ENCODE data around the gene MEN1. TPM values are rescaled to one million over a fixed set of nuclear protein-coding genes. Genes with fewer than 3 reads are reported as not detected.

MEN1 gene
- total and polyA plus RNA-seq, 2 of the 13 experiments (the other 11 are each of a cell fraction or from before 2014, with no cell fraction given): 20.5 to 27.3 TPM

DNA sequence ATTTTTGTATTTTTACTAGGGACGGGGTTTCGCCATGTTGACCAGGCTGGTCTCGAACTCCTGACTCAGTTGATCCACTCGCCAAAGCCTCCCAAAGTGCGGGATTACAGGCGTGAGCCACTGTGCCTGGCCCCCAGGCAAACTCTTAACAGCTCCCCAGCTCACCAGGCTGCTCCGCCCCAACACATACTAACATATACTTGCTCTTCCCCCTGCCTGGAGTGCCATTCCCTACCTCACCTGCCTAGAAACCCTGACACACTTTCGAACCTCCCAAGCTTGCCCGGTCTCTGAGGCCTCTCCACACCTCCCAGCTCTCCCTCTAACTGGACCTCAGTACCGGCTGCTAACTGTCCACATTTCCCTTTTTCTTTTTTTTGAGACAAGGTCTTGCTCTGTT lies 15.8 kb downstream of the MEN1 start:
- WGBS (ENCODE audit: low lambda C conversion rate): 96% methylated on average over 10 of the region's 10 CpGs
- DNase-seq (ENCODE audit: low spot score): no peak
- intact Hi-C loops (cut with micrococcal nuclease; ENCODE audit: unreplicated experiment) (no loop called here), in situ Hi-C loops (cut with HindIII; ENCODE audit: extremely low pct_ligation_motif_present, low pct_unique_long_range_greater_than_20kb) (no loop called here)
- Histone ChIP-seq H3K4me1 (ENCODE audit: insufficient read depth, low read length) (peaks cover 27% of the 10 kb centered on the region), H4K20me1 (ENCODE audit: insufficient read depth, low read length) (no peaks in the 10 kb centered on the region), H3K9ac (ENCODE audit: insufficient read depth, low read depth, low read length) (no peak overlapping the region), H3K27ac (ENCODE audit: extremely low read length, insufficient read depth, low read length) (no peak overlapping the region), H3K36me3 (replicated peaks in 1 of 2; ENCODE audit: control insufficient read depth in 1 of 2, insufficient read depth in 2 of 2, low read length in 2 of 2) (no peaks in the 10 kb centered on the region; a peak in 1 of 5 replicates), H3K9me3 (ENCODE audit: low read length) (no peaks in the 10 kb centered on the region), H3K79me2 (ENCODE audit: insufficient read depth, low read length) (no peaks in the 10 kb centered on the region), H3K4me2 (ENCODE audit: low read depth, low read length) (no peak overlapping the region), H3K4me3 (replicated peaks in 1 of 3; ENCODE audit: insufficient read depth in 1 of 3, low read depth in 2 of 3, low read length in 3 of 3) (no peak overlapping the region), H3K27me3 (ENCODE audit: control insufficient read depth in 1 of 2, insufficient read depth in 2 of 2, low read length in 2 of 2) (no peaks in the 10 kb centered on the region), H2AFZ (ENCODE audit: low read length) (no peak overlapping the region)
- no TSS peak for BruUV-seq (replicated peaks)
- CTCF ChIA-PET (ENCODE audit: low intra/inter-chr PET ratio, low total read pairs): no interaction called here
- TF ChIP-seq CBX1 (IDR thresholded peaks at IDR 0.05; ENCODE audit: low read depth) (no peak), EZH2 (conservative IDR thresholded peaks at IDR 0.05; ENCODE audit: low read depth, low read length) (no peak), ATF7-NPFF (CRISPR knock-in tag; IDR thresholded peaks at IDR 0.05; ENCODE audit: low read depth) (no peak), ZNF431 (CRISPR knock-in tag; IDR thresholded peaks at IDR 0.05; ENCODE audit: borderline replicate concordance, low read depth) (no peak), FOXO1 (CRISPR knock-in tag; IDR thresholded peaks at IDR 0.05) (no peak), FOXO4 (CRISPR knock-in tag; conservative IDR thresholded peaks at IDR 0.05) (no peak), GABPB1 (CRISPR knock-in tag; IDR thresholded peaks at IDR 0.05) (no peak), TBX2 (CRISPR knock-in tag; IDR thresholded peaks at IDR 0.05; ENCODE audit: borderline replicate concordance) (no peak), PPARG (CRISPR knock-in tag; conservative IDR thresholded peaks at IDR 0.05) (no peak), ZBTB38 (CRISPR knock-in tag; IDR thresholded peaks at IDR 0.05) (no peak), ADNP (CRISPR knock-in tag; IDR thresholded peaks at IDR 0.05) (no peak), ZNF841 (CRISPR knock-in tag; IDR thresholded peaks at IDR 0.05; ENCODE audit: borderline replicate concordance) (no peak), BHLHE40 (IDR thresholded peaks at IDR 0.05; ENCODE audit: low read length) (no peak)
- no peak for ATAC-seq
- POLR2A ChIA-PET: interaction anchor here (1.4 kb wide), 1 partner anchor 16 kb away, joined by 5 read pairs; the partner anchor contains the start of gene SF1
- no peak for FAIRE-seq

Data from HepG2 (cell line).